NCI-H2107 treated with DMSO at 0.1 percent for 48 hours (cell line): ENCODE measurements around the gene CGB5.
"Not testable (repeated sequence)": the region's sequence is repeated elsewhere in the genome, so short reads cannot be mapped to it uniquely, and the experiment has no call there.

Experiments
- DNase-seq: peaks from one replicate; lab custom pipeline; 2025; ENCODE audit not compliant: unreplicated experiment; lab: John Stamatoyannopoulos, UW

Gene CGB5

GRCh38 chr19:49056902-49057596 lies 13.4 kb downstream of the CGB5 start:
- DNase-seq: not testable (repeated sequence)

- no peak for DNase-seq
Measured at GRCh38 chr19:49057636-49058234, 14.1 kb downstream of the CGB5 start, which contains the start of gene CGB7. TSS of gene CGB7 (minus strand) at chr19:49057749. CDS start at chr19:49055375, 2,374 bp downstream.

DNA sequence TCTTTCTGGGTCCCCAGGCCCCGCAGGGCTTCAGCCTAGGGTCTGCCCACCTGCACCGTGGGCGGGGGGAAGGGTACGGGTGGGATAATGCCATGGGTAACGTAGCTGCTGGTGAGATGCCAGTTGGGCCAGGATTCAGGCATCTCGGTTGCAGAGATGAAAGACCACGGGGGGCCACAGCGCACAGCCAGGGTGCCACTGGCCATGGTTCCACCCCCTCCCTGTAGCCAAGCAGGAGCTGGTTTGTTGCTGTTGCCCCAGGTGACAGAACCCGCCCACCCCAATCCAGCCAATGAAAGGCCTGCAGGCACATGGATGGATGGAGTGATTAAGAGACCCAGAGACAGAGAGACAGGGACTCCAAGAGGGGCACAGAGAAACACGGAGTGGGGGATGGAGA lies 14.9 kb downstream of the CGB5 start:
- DNase-seq: no peak

DNA sequence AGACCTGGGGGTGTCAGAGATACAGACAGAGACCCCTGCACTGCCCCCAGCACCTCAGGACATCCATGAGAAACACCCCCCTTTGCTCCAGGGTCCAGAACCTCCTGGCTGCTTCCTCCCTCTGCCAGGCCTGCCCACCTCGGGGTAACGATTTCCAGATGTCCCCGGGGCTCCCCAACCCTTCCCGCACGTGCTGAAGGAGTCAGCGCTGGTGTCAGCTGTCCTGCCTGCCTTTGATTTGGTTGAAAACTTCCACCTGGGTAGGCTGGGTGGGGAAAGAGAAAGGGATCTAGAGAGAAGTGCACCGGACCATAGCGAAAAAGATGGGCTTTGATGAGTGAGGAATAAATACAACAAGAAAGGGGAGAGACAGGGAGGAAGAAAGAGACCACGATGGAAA lies 15.4 kb downstream of the CGB5 start:
- DNase-seq: no peak

- no peak for DNase-seq
Measured at GRCh38 chr19:49061000-49061399, 17.4 kb downstream of the CGB5 start.

- no peak for DNase-seq
Measured at GRCh38 chr19:49061445-49061844, 17.8 kb downstream of the CGB5 start.

GRCh38 chr19:49064029-49064629 lies 20.5 kb downstream of the CGB5 start:
- no peak for DNase-seq

GRCh38 chr19:49064768-49065611 lies 21.3 kb downstream of the CGB5 start, which contains the start of gene NTF4:
TSS of gene NTF4 (minus strand) at chr19:49064818. CDS start at chr19:49061997, 2,821 bp downstream.
- no peak for DNase-seq

DNA sequence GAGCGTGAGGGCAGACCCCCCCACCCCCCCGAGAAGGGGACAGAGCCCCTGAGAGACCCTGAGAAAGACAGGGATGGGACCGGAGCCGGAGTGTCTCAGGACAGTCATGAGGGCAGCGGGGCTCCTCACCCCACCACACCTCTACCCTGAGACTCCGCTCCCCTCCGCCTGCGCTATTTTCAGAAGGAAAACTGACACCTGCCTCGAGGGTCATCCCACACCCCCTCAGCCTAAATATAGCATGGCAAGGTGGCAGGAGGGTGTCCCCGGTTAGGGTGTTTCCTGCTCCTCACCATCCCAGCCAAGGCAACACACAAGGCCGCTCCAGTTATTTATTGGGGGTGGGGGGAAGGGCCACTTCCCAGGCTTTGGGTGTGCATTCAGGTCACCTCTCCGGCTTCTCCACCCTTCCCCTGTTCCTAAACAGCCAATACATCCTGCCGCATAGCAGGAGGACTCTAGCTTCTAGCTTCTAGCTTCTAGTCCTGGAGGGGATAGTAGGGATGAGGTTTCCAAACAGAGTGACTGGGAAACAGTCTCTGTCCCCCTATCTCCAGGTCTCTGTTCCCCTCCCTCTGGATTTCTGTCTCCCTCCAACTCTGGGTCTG lies 22.4 kb downstream of the CGB5 start:
- no peak for DNase-seq

GRCh38 chr19:49067554-49067953 lies 23.9 kb downstream of the CGB5 start:
- DNase-seq: no peak

DNA sequence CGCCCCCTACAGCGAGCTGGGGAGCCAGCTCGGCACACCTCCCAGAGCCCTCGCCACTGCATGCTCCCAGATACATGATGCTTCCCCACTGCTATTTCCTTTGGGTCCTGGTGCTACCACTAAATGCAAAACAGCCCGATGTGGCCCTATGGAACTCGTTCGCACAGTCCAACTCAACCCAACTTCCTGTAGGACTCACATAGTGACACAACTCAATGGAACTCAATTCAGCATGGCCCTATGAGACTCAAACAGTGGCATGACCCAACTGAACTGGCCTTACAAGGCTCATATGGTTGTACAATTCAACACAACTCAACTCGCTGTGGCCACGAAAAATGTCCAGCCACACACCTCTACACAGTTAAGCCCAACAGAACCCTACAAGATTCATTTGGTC lies 25.4 kb downstream of the CGB5 start:
- no peak for DNase-seq

GRCh38 chr19:49070416-49070815 lies 26.8 kb downstream of the CGB5 start:
- no peak for DNase-seq

GRCh38 chr19:49071860-49072547 lies 28.4 kb downstream of the CGB5 start:
- no peak for DNase-seq

DNA sequence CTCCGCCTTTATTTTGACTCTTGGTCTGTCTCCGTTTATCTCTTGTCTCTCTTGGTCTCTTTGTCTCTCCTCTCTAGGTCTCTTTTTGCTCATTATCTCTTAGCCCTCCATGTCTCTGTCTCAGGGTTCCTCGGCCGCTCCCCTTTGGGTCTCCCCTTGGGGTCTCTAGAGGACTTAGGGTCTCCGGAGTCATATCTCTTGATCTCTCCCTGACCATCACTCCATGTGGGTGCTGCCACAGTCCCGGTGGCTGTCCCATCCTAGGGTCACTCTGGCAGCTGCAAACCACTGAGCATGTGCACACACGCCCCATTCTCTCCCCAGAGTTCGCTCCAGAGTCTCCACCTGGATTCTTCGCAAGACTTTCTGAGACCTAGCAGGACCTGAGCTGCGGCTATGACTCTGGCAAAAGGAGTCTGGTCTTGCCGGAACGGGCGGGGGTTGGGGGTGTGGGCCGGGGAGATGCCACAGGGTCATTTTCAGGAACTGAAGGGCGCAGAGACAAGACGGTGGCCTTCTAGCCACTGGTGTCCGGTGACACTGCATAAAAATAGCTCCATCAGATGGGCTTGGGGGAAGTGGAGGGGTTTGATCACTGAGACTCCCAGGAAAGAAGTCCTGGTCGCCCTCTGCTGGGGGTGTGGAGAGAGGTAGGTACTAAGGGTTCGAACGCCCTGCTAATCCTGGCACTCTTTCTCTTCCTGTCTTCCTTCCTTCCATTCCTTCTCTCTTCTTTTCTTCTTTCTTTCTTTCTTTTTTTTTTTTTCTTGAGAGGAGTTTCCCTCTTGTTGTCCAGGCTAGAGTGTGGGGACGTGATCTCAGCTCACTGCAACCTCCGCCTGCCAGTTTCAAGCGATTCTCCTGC lies 30.1 kb downstream of the CGB5 start:
- DNase-seq: no peak

DNA sequence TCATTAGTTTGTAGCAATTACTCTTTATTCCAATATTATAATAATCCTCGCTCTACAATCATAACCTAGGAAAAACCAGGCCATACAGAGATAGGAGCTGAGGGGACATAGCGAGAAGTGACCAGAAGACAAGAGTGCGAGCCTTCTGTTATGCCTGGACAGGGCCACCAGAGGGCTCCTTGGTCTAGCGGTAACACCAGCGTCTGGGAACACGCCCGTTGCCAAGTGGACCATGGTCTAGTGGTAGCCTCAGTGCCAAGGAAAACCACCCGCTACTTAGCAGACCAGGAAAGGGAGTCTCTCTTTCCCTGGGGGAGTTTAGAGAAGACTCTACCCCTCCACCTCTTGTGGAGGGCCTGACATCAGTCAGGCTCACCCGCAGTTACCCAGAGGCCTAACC lies 31.2 kb downstream of the CGB5 start:
- peak; percentile 7 for DNase-seq

DNA sequence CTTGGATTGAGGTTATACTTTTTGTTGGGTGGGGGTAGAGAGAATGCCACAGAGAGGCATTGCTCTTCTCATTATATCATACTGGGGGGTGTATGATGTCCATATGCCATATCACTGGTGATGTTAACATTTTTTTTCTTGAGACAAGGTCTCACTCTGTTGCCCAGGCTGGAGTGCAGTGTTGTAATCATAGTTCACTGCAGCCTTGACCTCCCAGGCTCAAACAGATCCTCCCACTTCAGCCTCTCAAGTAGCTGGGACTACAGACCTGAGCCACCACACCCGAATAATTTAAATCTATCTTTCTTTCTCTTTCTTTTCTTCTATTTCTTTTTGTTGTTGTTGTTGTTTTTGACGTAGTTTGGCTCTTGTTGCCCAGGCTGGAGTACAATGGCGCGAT lies 36.7 kb downstream of the CGB5 start:
- no peak for DNase-seq

DNA sequence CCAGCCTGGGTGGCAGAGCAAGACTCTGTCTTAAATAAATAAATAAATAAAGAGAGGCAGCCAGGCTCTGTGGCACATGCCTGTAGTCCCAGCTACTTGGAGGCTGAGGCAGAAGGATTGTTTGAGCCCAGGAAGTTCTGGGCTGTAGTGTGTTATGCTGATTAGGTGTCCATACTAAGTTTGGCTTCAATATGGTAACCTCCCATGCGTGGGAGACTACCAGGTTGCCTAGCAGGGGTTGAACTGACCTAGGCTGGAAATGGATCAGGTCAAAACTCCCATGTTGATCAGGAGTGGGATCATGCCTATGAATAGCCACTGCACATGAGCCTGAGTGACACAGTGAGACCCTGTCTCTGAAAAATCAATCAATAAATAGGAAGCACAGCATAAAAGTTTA lies 37.6 kb downstream of the CGB5 start:
- no peak for DNase-seq

DNA sequence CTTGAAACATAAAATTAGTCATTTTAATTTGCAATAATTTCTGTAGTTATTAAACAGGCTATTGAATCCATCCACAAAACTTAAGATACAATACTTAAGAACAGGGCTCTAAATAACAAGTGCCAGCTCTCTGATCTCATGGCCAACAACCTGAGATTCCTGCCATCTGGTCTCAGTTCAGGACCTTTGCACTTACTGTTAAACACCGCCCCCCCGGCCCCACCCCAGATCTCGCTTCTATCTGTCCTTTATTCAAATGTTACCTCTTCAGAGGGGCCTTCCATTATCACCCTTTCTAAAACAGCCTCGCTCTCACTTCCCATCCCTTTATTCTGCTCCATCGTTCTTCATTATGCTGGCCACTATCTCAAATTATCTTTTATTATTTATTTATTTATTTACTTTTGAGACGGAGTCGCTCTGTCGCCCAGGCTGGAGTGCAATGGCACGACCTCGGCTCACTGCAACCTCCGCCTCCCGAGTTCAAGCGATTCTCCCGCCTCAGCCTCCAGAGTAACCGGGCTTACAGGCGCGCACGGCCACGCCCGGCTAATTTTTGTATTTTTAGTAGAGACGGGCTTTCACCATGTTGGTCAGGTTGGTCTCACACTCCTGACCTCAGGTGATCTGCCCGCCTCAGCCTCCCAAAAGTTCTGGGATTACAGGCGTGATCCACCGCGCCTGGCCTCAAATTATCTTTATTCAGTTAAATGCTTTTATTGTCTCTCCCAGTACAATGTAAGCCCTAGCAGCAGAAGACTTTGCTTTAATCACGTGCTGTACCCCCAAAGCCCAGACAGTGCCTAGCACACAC lies 40.8 kb downstream of the CGB5 start:
- no peak for DNase-seq
